SK-N-SH treated with all-trans-retinoic acid at 6 μM for 48 hours (cell line): ENCODE results near the gene TMEM240.

Experiments
- ARNTL ChIP-seq: fragments of 450-650 bp; formaldehyde crosslinking; IDR thresholded peaks from 2 replicates; pipeline ENCODE4 v1.5.0; 2020; ENCODE audit warnings: low read depth, mild to moderate bottlenecking, moderate library complexity, borderline replicate concordance
- BACH2 ChIP-seq: fragments of 250-450 bp; sonication (Bioruptor Pico); IDR thresholded peaks from 2 replicates; pipeline ENCODE4 v1.9.0; 2021; ENCODE audit warnings: mild to moderate bottlenecking, borderline replicate concordance
- CREB5 ChIP-seq: fragments of 250-450 bp; sonication (Bioruptor Pico); IDR thresholded peaks from 2 replicates; pipeline ENCODE4 v1.5.1; 2020; ENCODE audit warnings: low read depth, mild to moderate bottlenecking, moderate library complexity
- CSRNP3 ChIP-seq: fragments of 250-450 bp; sonication (Bioruptor Pico); IDR thresholded peaks from 2 replicates; pipeline ENCODE4 v1.5.1; 2021; ENCODE audit warnings: mild to moderate bottlenecking, moderate library complexity
- ISL1 ChIP-seq: fragments of 250-450 bp; sonication (Bioruptor Pico); IDR thresholded peaks from 2 replicates; pipeline ENCODE4 v2.1.2; 2022; ENCODE audit warnings: mild to moderate bottlenecking, moderate library complexity
- OSR1 ChIP-seq: fragments of 250-450 bp; sonication (Bioruptor Pico); IDR thresholded peaks from 2 replicates; pipeline ENCODE4 v1.8.0; 2022; ENCODE audit warnings: moderate library complexity, mild to moderate bottlenecking, inconsistent platforms
- PATZ1 ChIP-seq: fragments of 250-450 bp; sonication (Bioruptor Pico); IDR thresholded peaks from 2 replicates; pipeline ENCODE4 v1.8.0; 2020; ENCODE audit warnings: mild to moderate bottlenecking, moderate library complexity, borderline replicate concordance
- POU6F1 ChIP-seq: fragments of 250-450 bp; sonication (Bioruptor Pico); IDR thresholded peaks from 2 replicates; pipeline ENCODE4 v1.8.0; 2021; ENCODE audit warnings: low read depth, mild to moderate bottlenecking, moderate library complexity, borderline replicate concordance
- RARB ChIP-seq: fragments of 250-450 bp; sonication (Bioruptor Pico); IDR thresholded peaks from 2 replicates; pipeline ENCODE4 v1.8.0; 2021; ENCODE audit warnings: mild to moderate bottlenecking, moderate library complexity
- TCF4 ChIP-seq: fragments of 250-450 bp; sonication (Bioruptor Pico); IDR thresholded peaks from 2 replicates; pipeline ENCODE4 v1.8.0; 2021; ENCODE audit warnings: mild to moderate bottlenecking, moderate library complexity, borderline replicate concordance
- ZC3H10 ChIP-seq: fragments of 250-450 bp; sonication (Bioruptor Pico); IDR thresholded peaks from 2 replicates; pipeline ENCODE4 v1.5.1; 2021; ENCODE audit warnings: mild to moderate bottlenecking, moderate library complexity
- ZFP3 ChIP-seq: fragments of 250-450 bp; sonication (Bioruptor Pico); IDR thresholded peaks from 2 replicates; pipeline ENCODE4 v1.5.0; 2020; ENCODE audit warnings: mild to moderate bottlenecking, moderate library complexity
- ZFP30 ChIP-seq: fragments of 450-650 bp; formaldehyde crosslinking; IDR thresholded peaks from 2 replicates; pipeline ENCODE4 v1.5.0; 2022; ENCODE audit warnings: mild to moderate bottlenecking, moderate library complexity

- no peak for TF ChIP-seq ARNTL (CRISPR knock-in tag)
- TF ChIP-seq ZFP3 (CRISPR knock-in tag), result no peak
- TF ChIP-seq ISL1 (CRISPR knock-in tag), result no peak
- no peak for TF ChIP-seq POU6F1 (CRISPR knock-in tag)
- no peak for TF ChIP-seq PATZ1 (CRISPR knock-in tag)
- TF ChIP-seq CSRNP3 (CRISPR knock-in tag), result no peak
- TF ChIP-seq OSR1 (CRISPR knock-in tag), result no peak
- no peak for TF ChIP-seq BACH2 (CRISPR knock-in tag)
- TF ChIP-seq CREB5 (CRISPR knock-in tag), result no peak
- no peak for TF ChIP-seq ZFP30
- TF ChIP-seq ZC3H10 (CRISPR knock-in tag), result no peak
- TF ChIP-seq RARB (CRISPR knock-in tag), result no peak
- TF ChIP-seq TCF4 (CRISPR knock-in tag), result no peak
These were observed 27.5 kb upstream of the TMEM240 start for GRCh38 chr1:1567891-1568291.
